Measurements from ENCODE around the gene AFG1L. TPM values are rescaled to one million over a fixed set of nuclear protein-coding genes. Genes with fewer than 3 reads are reported as not detected.
"Not testable (repeated sequence)": the region's sequence is repeated elsewhere in the genome, so short reads cannot be mapped to it uniquely, and the experiment has no call there.

Gene AFG1L
- total RNA-seq, 1 donor from 2014 or later = 5.5 TPM

DNA sequence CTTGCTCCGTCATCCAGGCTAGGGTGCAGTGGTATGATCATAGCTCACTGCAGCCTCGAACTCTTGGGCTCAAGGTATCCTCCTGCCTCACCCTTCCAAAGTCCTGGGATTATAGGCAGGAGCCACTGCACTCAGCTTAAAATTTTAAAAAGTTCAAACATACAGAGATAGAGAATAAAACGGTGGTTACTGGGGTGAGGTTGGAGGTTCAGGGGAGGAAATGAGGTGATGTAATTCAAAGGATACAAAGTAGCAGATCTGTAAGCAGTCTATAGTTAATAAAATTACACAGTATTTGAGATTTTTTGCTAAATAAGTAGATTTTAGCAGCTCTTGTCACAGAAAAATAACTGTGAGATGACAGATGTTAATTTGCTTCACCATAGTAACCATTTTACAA, 7.5 kb upstream of the AFG1L start:
- intact Hi-C loops (cut with micrococcal nuclease) = loop anchor here (2.0 kb wide), 1 partner anchor 27 kb away; the partner anchor contains the start of gene SNX3

DNA sequence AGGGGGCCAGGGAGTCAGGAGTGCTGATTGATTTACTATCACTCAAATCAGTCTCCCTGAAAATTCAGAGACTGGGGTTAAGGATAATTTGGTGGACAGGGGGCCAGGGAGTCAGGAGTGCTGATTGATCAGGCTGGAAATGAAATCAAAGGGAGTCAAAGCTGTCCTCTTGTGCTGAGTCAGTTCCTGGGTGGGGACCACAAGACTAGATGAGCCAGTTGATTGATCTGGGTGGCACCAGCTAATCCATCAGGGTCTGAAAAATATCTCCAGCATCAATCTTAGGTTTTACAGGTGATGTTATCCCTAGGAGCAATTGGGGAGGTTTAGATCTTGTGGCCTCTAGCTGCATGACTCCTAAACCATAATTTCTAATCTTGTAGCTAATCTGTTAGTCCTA, 6.1 kb upstream of the AFG1L start:
- intact Hi-C loops (cut with micrococcal nuclease) = no loop called here

DNA sequence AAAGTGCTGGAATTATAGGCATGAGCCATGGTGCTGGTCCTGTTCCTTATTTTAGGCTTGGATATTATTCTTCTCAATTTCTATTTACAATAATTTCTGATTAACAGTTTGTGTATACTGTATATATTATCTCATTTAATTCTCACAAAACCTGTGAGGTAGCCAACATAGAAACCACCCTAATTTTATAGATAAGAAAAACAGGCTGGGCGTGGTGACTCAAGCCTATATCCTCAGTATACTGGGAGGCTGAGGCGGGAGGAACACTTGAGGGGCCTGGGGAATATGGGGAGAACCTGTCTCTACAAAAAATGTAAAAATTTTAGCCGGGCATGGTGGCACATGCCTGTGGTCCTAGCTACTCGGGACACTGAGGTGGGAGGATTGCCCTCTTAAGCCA, 3.8 kb upstream of the AFG1L start:
- intact Hi-C loops (cut with micrococcal nuclease) = loop anchor here (10.0 kb wide), 1 partner anchor 1966 kb away; the partner anchor contains the start of gene ATG5

DNA sequence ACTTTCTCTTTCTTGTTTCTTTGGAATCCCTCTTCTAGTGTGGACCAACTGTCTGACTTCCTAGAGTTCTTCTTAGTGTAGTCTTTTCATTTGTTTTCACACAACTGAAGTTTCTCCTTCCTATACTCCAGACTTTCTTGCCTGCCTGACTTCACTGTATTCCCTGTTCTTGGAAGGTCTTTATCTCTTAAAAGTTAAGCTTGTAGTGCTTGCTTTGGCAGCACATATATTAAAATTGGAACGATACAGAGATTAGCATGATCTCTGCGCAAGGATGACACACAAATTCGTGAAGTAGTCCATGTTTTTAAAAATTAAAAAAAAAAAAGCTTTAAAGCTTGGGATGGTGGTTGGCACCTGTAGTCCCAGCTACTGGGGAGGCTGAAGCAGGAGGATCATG, 2.3 kb upstream of the AFG1L start:
- intact Hi-C loops (cut with micrococcal nuclease) = loop anchor here (10.0 kb wide), 1 partner anchor 1968 kb away; the partner anchor contains the start of gene ATG5

DNA sequence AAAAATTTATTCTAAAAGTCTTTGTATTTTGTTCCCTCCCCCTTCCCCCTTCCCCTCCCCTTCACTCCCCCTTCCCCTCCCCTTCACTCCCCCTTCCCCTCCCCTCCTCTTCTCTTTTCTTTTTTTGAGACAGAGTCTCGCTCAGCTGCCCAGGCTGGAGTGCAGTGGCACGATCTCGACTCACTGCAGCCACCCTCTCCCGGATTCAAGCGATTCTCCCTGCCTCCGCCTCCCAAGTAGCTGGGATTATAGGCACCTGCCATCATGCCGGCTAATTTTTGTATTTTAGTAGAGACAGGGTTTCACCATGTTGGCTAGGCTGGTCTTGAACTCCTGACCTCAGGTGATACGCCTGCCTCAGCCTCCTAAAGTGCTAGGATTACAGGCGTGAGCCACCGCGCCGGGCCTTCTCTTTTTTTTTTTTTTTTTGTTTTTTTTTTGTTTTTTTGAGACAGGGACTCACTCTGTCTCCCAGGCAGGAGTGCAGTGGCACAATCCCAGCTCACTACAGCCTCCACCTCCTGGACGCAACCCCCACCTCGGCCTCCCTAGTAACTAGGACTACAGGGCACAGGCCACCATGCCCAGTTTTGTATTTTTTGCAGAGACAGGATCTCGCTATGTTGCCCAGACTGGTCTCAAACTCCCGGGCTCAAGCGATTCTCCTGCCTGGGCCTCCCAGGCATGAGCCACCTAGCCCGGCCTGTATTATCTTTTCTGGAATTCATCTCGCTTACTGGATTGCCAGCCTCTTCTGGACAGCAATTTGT, 1.1 kb upstream of the AFG1L start:
- intact Hi-C loops (cut with micrococcal nuclease) = loop anchor here (1.0 to 10.0 kb wide), 7 partner anchors 32 to 1969 kb away; partner anchors contain the start of genes ATG5, OSTM1, PDSS2 and SNX3

DNA sequence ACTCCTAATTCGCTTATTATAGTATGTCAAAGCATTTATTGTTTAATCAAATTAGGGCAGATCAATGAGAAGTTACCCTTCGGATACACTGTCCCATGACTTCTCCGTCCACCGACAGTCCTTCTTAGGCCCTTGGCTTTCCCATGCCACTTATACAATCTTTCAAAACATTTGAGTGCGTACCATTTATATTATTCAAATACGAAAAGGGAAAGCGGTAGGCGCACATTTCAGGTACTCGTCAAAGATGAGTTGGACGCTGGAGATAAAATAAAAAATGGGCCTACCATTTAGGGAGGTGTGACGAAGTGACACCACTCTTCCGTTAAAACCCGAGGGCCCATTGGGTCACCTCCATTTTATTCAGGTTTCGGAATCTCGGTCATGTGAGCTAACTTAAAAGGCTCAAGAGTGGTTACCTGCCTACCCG, 542 bp upstream of the AFG1L start:
- intact Hi-C loops (cut with micrococcal nuclease) = loop anchor here (1.0 to 10.0 kb wide), 7 partner anchors 33 to 1970 kb away; partner anchors contain the start of genes ATG5, OSTM1, PDSS2 and SNX3

DNA sequence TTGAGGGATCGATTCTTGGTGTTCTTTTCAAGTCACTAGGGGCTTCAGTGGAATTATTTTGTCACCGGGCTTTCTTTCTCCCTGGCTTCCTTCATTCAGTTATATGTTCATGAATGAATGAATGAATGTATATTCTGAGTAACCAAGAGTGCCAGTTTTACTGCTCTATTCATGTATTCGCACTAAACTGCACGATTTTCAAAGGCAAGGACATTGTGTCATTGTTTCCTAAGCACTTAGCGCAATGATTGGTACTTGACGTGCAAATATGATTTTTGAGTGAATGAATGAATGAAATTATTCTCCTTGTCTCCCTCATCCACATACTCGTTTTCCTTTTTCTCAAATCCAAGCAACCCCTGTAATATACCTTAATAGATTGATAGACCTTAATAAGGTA, 822 bp downstream of the AFG1L start:
- intact Hi-C loops (cut with micrococcal nuclease) = loop anchor here (1.0 to 10.0 kb wide), 6 partner anchors 53 to 1971 kb away; partner anchors contain the start of genes ATG5, CDC40, CEP57L1 and SEC63

DNA sequence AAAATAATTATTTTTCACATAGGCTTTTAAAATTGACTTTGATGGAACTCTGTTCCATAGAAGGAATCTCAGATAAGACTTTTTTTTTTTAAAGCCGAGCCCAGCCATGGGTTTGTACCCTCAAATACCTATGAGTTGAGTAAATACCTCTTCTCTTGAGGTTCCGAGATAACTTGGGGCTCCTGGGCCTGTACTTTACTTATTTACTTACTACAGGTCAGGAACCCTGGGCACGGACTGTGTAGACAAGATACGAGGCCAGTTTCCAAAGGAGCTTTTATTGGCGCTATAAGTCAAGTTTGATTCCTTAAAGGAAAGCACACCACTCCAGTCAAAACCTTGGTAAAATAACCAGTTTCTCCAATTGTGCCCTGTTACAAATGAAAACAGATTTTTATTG, 7.5 kb downstream of the AFG1L start:
- intact Hi-C loops (cut with micrococcal nuclease) = no loop called here

DNA sequence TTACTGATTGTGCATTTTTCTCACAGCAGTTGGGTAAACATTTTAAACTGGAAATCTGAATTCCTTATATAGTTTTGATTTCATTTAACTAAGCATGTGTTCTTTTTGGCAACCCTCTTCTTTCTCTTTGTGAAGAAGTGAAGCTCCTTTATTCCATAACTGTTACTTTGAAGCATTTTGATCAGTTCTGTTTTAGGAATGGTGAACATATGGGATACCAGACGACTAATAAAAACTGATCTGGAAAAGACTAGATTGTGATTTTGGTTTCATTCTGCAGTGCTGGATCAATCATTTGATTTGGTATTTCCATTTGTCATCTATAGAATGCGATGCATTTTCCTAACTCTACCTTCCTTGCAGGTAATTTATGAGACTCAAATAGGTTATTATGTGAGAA, 9.8 kb downstream of the AFG1L start:
- intact Hi-C loops (cut with micrococcal nuclease) = no loop called here

DNA sequence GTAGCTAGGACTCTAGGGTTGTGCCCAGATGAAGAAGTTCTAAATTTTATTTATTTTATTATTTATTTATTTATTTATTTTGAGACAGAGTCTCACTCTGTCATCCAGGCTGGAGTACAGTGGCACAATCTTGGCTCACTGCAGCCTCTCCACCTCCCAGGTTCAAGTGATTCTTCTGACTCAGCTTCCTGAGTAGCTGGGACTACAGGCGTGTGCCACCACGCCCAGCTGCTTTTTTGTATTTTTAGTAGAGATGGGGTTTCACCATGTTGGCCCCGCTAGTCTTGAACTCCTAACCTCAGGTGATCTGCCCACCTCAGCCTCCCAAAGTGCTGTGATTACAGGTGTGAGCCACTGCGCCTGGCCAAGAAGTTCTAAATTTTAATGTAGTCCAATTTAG, 13.8 kb downstream of the AFG1L start:
- intact Hi-C loops (cut with micrococcal nuclease) = not testable (repeated sequence)

DNA sequence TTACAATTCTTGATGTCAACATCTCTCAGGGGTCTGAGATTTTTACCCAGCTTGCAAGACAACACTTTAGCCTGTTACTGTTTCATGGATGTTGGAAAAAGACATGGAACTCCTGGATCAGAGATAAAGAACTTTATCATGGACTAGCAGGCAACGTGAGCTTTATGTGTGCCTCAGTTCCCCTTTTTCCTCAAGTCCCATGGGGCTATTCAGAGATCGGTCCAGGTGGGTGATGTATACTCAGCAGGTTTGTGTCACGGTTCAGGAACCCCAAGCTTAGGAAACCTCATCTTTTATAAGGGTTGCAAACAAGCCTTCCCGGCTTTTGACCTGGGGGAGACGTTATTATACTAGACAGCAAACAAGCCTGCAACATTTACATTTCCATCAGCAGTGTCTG, 15.0 kb downstream of the AFG1L start:
- intact Hi-C loops (cut with micrococcal nuclease) = no loop called here

DNA sequence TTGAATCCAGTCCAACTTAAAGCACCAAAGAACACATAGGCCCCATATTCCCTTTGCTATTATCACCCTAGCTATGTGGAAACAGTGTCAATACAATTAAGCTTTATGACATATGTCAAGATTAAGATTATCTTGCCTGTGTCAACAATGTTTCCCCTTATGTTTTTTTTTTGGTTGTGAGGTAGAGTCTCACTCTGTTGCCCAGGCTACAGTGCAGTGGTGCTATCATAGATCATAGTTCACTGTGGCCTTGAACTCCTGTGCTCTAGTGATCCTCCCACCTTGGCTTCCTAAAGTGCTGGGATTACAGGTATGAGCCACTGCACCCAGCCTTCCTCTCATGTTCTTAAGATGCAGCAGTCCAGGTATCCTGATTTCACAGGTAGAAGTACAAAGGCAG, 17.8 kb downstream of the AFG1L start:
- intact Hi-C loops (cut with micrococcal nuclease) = no loop called here

DNA sequence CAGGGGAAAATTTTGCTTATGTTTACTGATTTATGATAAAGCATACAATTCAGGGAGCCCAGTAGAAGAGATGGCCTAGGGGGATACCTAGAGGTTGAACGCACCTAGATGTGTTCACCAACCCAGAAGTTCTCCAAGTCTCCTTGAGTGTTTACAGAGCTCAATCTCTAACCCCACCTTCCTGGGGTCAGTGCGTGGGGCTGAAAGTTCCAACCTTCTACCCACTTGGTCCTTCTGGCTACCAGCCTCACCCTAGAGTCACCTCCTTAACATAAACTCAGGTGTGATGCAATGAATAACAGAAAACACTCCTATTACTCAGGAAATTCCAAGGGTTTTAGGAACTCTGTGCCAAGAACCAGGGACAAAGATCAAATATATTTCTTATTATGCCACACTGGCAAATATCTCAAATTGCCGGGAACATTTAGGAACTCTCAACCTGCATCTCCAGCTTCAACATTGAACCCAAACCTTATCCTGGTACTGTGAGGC, 26.4 kb downstream of the AFG1L start:
- intact Hi-C loops (cut with micrococcal nuclease) = no loop called here

DNA sequence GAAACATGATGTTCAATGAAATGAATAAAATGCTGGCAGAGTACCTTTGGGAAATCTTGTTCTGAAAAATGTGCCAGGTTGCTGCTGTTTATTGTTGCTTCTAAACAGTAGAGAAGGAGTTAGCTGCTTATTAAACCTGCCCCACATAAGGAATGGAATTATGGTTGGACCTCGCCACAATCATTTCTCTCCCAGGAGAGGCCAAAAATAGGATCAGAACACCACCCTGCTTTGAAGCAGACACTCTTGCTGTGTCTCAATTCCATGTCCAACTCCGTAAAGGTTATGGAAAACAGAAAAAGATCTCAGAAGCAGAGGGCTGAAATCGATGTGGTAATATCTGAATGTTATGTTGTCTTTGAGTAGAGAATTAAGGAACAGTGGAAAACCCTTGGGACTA, 27.9 kb downstream of the AFG1L start:
- intact Hi-C loops (cut with micrococcal nuclease) = no loop called here

DNA sequence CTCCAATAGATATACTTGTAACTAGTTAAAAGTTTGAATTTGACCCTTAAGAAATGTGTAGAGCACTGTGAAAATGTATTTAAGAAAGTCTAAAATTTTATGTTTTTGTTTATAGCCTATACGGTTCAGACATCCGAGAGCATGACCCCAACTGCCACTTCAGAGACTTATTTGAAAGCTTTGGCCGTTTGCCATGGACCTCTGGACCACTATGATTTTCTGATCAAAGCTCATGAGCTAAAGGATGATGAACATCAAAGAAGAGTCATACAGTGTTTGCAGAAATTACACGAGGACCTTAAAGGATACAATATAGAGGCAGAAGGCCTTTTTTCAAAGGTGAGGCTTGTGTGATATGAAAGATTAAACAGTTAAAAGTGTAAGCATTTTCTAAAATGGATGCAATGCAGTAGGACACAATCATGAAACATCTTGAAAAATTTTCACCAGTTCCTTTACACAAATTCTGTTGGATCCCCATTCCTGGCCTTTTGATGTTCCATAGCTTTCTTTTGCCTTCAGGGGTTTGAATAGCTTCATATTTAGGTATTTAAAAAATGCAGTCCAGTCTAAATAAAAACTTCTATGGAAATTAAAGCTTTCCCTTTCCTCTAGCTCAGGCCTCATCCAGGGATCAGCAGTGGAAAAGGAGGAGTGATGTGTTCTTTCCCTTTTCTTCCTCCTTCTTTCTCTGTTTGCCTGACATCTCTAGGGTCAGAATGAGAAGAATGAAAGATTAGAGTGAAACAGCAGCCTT, 29.0 kb downstream of the AFG1L start:
- intact Hi-C loops (cut with micrococcal nuclease) = no loop called here

DNA sequence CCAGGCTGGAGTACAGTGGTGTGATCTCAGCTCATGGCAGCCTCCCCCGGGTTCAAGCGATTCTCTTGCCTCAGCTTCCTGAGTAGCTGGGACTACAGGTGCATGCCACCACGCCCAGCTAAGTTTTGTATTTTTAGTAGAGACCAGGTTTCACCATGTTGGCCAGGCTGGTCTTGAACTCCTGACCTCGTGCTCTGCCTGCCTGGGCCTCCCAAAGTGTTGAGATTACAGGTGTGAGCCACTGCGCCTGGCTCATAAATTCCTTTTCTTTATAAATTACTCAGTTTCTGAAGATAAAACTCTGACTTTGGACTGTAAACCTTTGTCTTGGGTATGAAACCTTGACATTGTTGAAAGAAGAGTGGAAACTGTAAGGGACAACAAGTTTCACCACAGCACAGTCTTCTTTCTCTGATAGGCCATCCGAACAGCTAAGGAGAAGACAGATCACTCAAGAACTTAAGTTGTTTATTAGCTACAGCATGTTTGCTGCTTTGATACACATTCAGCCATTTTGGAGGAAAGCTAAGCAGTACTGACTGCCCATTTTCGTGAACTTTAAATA, 35.4 kb downstream of the AFG1L start:
- intact Hi-C loops (cut with micrococcal nuclease) = not testable (repeated sequence)

DNA sequence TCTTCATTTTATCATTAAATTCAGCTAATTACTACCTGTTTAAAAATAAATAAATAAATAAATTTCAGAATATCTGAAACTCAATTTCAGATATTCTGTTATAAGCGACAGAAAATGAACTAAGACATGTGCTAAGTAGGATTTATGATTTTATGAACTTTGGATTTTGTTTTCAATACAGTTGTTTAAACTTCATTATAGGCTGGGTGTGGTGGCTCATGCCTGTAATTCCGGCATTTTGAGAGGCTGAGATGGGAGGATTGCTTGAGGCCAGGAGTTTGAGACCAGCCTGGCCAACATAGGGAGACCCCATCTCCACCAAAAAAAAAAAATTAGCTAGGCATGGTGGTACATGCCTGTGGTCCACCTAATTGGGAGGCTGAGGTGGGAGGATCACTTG, 36.0 kb downstream of the AFG1L start:
- intact Hi-C loops (cut with micrococcal nuclease) = no loop called here

DNA sequence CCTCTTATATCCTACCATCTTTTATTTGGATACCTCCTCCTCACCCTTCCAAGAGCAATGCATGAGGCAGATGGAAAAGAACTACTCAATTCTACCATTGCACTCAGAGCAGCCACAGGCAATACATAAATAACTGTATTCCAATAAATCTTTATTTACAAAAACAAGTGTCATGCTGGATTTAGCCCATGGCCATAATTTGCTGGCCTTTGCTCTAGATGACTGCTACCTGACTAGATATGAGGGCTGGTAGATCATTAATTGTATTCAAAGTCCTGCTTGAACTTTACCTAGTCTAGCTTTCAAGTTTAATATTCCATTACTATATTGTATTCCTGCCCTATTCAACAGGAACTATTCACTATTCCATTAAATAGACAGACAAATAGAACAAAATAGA, 37.1 kb downstream of the AFG1L start:
- intact Hi-C loops (cut with micrococcal nuclease) = no loop called here

DNA sequence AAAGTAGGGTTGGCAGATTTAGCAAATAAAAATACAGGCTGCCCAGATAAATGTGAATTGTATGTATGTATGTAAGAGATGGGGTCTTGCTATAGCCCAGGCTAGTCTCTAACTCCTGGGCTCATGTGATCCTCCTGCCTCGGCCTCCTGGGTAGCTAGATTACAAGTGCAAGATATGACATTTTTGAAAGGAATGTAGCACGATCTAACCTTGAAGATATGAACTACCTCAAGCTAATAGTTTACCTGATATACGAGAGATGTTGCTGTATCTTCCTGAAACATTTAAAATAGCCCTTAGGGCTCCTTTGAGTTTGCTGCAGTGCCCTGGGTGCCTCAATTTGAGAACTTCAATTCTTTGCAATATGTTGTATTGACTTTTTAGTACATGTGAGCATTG, 42.1 kb downstream of the AFG1L start:
- intact Hi-C loops (cut with micrococcal nuclease) = no loop called here

DNA sequence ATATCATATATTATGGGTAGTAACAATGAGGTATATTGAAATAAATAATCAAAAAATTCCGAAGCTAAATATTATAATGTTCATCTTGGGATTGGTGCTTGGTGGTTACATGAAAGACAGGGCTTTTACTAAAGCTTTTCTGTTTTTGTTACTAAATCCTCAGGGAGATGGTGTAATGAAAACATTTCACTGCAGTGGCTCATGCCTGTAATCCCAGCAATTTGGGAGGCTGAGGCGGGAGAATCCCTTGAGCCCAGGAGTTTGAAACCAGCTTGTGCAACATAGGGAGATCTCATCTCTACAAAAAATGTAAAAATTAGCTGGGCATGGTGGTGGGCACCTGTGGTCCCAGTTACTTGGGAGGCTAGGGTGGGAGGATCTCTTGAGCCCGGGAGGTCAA, 42.9 kb downstream of the AFG1L start:
- intact Hi-C loops (cut with micrococcal nuclease) = no loop called here

DNA sequence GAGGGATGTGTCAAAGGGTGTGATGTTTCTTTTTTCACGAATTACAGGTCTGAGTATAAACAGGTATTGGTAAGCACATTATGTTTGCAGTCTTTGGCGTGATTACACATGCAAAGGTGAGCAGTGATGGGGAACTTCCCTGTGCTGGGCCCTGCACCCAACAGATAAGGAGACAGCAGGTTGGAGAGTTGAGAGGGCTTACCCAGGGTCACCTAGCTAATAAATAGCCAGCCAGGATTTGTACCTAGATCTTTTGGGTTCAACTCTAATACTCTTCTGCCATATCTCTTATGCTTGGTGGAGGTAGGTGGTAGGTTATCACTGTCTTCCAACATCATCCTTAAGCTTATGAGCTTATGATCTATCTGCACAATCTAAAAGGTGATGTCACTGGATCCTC, 46.5 kb downstream of the AFG1L start:
- intact Hi-C loops (cut with micrococcal nuclease) = no loop called here

DNA sequence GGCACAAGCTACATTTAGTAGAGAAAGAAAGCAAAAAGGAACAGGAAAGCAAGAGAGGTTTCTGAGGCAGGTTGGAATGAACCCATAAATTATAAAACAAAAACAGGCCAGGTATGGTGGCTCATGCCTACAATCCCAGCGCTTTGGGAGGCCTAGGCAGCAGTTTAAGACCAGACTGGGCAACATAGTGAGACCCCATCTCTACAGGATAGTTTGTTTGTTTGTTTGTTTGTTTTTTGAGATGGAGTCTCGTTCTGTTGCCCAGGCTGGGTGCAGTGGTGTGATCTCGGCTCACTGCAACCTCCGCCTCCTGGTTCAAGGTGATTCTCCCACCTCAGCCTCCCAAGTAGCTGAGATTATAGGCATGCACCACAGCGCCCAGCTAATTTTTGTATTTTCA, 49.0 kb downstream of the AFG1L start:
- intact Hi-C loops (cut with micrococcal nuclease) = no loop called here

Data from T-helper 1 cell treated with Interleukin-12 subunit alpha and Interleukin-12 subunit beta and Interleukin-4 antibody, amounts not matched to agents 30 ng/mL and 1 ng/mL, for 36 hours (primary cell).